ENCODE data around the gene PDX1. TPM values are rescaled to one million over a fixed set of nuclear protein-coding genes. Genes with fewer than 3 reads are reported as not detected.

The PDX1 gene
- polyA plus RNA-seq = not detected

DNA sequence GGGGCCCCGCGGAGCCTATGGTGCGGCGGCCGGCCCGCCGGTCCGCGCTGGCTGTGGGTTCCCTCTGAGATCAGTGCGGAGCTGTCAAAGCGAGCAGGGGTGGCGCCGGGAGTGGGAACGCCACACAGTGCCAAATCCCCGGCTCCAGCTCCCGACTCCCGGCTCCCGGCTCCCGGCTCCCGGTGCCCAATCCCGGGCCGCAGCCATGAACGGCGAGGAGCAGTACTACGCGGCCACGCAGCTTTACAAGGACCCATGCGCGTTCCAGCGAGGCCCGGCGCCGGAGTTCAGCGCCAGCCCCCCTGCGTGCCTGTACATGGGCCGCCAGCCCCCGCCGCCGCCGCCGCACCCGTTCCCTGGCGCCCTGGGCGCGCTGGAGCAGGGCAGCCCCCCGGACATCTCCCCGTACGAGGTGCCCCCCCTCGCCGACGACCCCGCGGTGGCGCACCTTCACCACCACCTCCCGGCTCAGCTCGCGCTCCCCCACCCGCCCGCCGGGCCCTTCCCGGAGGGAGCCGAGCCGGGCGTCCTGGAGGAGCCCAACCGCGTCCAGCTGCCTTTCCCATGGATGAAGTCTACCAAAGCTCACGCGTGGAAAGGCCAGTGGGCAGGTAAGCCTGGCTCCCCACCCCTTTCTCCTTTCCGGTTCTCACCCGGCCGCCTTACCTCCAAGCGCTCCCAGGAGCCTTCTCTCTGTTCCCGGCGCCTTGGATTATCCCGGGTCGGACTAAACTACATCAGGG is at the start of gene PDX1:
Gene PDX1, plus strand, starts transcription at position 67 of the 743 bp plus-strand sequence. Its CDS starts 139 bp downstream, at position 206.
- no peaks in the 10 kb centered on the region for H3K36me3 Mint-ChIP-seq
- peak within 1 kb of the TSS; percentile 65 to 89 (median 81) for H3K4me3 Mint-ChIP-seq
- peak within 1 kb of the TSS; percentile 16 to 96 (median 89) for H3K27ac Mint-ChIP-seq
- peaks cover 0 to 5% (median 3%) of the 10 kb centered on the region in 3 donors for H3K9me3 Mint-ChIP-seq
- H3K4me1 Mint-ChIP-seq = peaks cover 8 to 24% (median 18%) of the 10 kb centered on the region in 3 donors
- H3K27me3 Mint-ChIP-seq = peaks cover 58% of the 10 kb centered on the region

DNA sequence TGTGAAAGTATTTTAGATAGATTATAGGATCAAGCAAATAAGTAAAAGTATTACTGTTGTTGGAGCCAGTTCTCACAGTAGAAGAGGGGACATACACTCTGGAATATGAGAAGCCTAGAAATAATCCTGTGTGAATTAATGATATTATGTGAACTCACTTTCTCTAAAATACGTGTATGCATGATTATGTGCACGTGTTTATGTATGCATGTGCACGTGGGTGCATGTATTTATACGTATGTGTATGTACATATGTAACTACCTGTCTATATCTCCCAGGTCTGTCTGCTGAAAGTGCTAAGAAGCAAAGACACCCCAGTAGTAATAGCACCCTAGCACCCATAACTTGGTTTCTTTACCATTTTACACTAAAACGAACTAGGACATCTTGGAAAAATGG is 41.5 kb upstream of the PDX1 start:
- Mint-ChIP-seq H3K4me3 (no peak overlapping the region), H3K27me3 (peaks cover 29% of the 10 kb centered on the region), H3K27ac (no peak overlapping the region), H3K9me3 (peaks cover 0 to 3% (median 2%) of the 10 kb centered on the region in 3 donors), H3K36me3 (no peaks in the 10 kb centered on the region), H3K4me1 (no peaks in the 10 kb centered on the region)

DNA sequence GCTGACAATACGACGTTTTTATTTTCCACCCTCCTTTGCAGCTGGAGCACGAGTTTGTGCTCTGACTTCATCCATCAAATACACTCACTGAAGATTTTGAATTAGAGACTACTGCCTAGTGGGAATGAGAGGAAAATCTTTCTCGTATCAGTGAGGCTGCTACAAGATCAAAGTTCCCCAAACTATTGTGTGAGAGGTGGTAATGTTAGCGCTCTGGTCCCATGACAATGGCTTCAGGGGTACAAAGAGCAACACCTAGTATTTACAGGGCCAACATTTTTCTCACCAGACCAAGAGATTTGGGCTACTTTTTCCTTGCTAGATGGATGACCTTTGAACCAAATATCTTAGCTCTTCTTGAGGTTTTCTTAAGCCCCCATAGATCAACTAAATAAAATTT is 30.3 kb upstream of the PDX1 start:
- H3K27ac Mint-ChIP-seq = no peak overlapping the region
- peaks cover 2% of the 10 kb centered on the region for H3K36me3 Mint-ChIP-seq
- H3K27me3 Mint-ChIP-seq = peaks cover 8% of the 10 kb centered on the region

DNA sequence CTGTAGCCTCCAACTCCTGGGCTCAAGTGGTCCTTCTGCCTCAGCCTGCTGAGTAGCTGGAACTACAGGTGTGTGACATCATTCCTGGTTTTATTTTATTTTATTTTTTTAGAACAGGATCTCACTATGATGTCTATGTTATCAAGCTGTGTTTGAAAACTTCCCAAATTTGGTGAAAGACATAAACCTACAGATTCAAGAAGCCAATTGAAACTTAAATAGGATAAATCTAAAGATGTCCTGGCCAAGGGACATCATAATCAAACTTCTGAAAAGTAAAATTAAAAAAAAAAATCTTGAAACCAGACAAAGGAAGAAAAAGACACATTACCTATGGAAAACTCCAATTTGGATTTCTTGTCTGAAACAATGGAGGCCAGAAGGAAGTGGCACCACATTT is 23.1 kb upstream of the PDX1 start:
- Mint-ChIP-seq H3K27ac (no peak overlapping the region), H3K4me1 (peaks cover 0 to 1% (median 0%) of the 10 kb centered on the region in 3 donors)

More for the DNA sequence above, 30.3 kb upstream of the PDX1 start:
- H3K4me3 Mint-ChIP-seq = no peak overlapping the region
- H3K4me1 Mint-ChIP-seq = no peaks in the 10 kb centered on the region
- peaks cover 2 to 22% (median 11%) of the 10 kb centered on the region in 3 donors for H3K9me3 Mint-ChIP-seq

DNA sequence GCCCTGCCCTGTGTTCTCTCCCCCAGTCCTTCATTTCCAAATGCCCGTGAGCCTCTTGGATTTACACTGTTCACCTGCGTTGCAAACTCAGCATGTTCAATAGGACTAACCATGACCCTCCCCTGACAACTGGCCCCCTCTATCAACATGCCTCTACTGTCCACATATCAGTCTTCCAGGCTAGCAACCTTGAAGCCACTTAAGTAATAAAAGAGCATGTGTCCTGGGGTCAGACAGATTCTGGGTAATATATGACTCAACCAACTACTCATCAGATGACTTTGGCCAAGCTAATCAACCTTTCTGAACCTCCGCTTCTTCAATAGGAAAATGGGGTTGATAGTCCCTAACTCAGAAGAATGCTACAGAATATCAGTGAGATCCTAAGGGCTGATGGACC is 15.1 kb upstream of the PDX1 start:
- no peak overlapping the region for H3K4me3 Mint-ChIP-seq
- no peak overlapping the region for H3K27ac Mint-ChIP-seq

More for the DNA sequence above, 23.1 kb upstream of the PDX1 start:
- peaks cover 4% of the 10 kb centered on the region for H3K36me3 Mint-ChIP-seq
- H3K27me3 Mint-ChIP-seq = peaks cover 31% of the 10 kb centered on the region
- no peak overlapping the region for H3K4me3 Mint-ChIP-seq
- peaks cover 2 to 17% (median 17%) of the 10 kb centered on the region in 3 donors for H3K9me3 Mint-ChIP-seq

DNA sequence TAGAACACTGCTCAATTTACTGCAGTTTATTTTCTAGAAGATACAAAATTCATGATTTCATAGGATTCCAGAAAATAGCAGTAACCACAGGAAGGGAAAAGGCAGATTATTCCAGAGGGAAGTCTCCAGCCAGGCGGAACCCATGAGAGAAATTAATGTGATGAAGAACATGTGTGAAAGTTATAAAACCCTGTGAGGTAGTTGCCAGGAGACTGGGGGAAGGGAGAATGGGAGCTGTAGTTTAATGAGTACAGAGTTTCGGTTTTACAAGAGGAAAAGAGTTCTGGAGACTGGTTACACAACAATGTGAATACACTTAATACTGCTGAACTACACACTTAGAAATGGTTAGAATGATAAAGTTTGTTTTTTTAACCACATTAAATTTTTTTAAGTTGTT is 14.2 kb upstream of the PDX1 start:
- no peaks in the 10 kb centered on the region for H3K9me3 Mint-ChIP-seq
- no peak overlapping the region for H3K27ac Mint-ChIP-seq
- H3K27me3 Mint-ChIP-seq = peaks cover 43% of the 10 kb centered on the region
- no peak overlapping the region for H3K4me3 Mint-ChIP-seq
- no peaks in the 10 kb centered on the region for H3K36me3 Mint-ChIP-seq
- peaks cover 0 to 3% (median 0%) of the 10 kb centered on the region in 3 donors for H3K4me1 Mint-ChIP-seq

More for the DNA sequence above, 15.1 kb upstream of the PDX1 start:
- peaks cover 0 to 2% (median 0%) of the 10 kb centered on the region in 3 donors for H3K9me3 Mint-ChIP-seq
- peaks cover 0 to 3% (median 0%) of the 10 kb centered on the region in 3 donors for H3K4me1 Mint-ChIP-seq
- H3K27me3 Mint-ChIP-seq = peaks cover 46% of the 10 kb centered on the region
- no peaks in the 10 kb centered on the region for H3K36me3 Mint-ChIP-seq

DNA sequence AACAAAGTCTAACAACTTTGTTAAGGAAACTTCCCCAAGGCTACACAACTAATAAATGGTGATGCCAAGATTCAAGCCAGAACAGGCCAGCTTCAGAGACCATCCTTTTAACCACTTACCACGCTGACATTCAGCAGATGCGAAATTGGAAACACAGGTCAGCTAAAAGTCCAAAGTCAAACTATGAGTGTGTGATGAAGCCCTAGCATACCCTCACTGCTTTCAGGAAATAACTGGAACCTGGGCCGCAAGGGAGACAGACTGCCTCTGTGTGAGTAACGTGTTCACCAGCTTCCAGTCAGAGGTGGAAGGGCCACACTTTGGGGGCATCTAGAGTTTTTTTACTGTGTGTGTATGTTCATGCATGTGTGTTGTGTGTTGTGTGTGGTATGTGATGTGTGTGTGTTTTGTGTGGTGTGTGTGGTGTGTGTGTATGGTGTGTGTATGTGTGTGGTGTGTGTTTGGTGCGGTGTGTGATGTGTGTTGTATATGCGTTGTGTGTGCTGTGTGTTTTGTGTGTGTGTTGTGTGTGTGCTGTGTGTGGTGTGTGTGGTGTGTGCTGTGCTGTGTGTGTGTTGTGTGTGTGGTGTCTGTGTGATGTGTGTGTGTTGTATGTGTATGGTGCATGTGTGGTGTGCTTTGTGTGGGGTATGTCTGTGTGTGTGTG is 12.5 kb upstream of the PDX1 start:
- no peaks in the 10 kb centered on the region for H3K9me3 Mint-ChIP-seq
- H3K27me3 Mint-ChIP-seq = peaks cover 43% of the 10 kb centered on the region
- H3K27ac Mint-ChIP-seq = no peak overlapping the region
- H3K4me1 Mint-ChIP-seq = peaks cover 0 to 2% (median 0%) of the 10 kb centered on the region in 3 donors
- H3K36me3 Mint-ChIP-seq = no peaks in the 10 kb centered on the region
- no peak overlapping the region for H3K4me3 Mint-ChIP-seq

DNA sequence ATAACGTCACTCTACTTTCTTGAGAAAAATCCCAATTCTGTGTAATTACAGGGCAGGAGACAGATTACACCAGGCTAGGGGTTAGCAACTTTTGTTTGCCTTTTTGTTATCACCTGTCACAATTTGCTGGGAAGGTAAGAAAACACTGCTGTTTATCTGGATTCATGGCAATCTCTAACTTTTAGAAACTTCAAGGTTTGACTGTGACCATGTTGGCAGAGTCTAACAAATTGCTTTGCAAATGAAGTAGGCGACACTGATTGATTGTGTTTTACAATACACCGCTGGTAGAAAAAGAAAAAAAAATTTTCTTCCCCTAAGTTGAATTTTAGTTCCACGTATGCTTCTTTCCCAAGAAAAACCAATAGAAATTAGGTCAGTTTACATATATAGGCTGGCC is 10.4 kb upstream of the PDX1 start:
- H3K27ac Mint-ChIP-seq = no peak overlapping the region
- H3K4me1 Mint-ChIP-seq = peaks cover 0 to 2% (median 0%) of the 10 kb centered on the region in 3 donors
- no peaks in the 10 kb centered on the region for H3K36me3 Mint-ChIP-seq
- H3K4me3 Mint-ChIP-seq = no peak overlapping the region
- no peaks in the 10 kb centered on the region for H3K9me3 Mint-ChIP-seq
- H3K27me3 Mint-ChIP-seq = peaks cover 38% of the 10 kb centered on the region

DNA sequence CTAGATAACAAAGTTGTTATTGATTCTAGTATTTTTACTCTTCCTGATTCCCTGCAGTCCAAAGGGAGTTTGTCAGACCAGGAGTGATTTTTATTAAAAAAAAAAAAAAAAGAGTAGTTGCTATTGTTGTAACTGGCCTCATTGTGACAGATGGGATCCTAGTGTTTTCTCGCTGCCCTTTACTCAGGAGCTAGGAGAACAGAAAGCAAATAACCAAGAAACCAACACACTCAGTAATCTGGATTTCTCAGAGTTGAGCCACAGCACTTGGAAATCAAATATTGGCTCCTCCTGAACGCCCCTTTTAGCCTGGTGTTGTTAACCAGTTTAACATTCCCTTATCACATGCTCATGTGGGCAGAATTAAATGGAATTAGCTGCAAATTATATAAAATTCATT is 8.3 kb upstream of the PDX1 start:
- Mint-ChIP-seq H3K4me3 (no peak overlapping the region), H3K9me3 (no peaks in the 10 kb centered on the region), H3K27me3 (peaks cover 40% of the 10 kb centered on the region), H3K36me3 (no peaks in the 10 kb centered on the region), H3K27ac (no peak overlapping the region), H3K4me1 (peaks cover 0 to 2% (median 0%) of the 10 kb centered on the region in 3 donors)

DNA sequence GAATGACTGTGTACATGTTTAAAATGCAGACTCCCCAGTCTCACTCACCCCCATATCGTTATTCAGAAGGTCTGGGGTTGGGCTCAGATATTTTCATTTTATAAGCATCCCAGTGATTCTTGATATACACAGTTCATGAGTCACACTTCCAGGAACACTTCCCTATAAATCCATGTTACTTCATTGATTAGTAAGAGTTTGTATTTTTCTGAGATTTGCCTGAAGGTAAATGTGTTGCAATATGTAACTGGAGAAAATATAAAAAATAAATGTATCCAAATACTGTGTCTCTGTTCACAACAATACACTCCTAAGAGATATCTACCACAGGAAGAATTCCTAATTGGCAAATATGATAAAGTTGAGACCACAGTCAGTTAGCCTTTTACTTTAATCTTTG is 6.6 kb upstream of the PDX1 start:
- Mint-ChIP-seq H3K27ac (no peak overlapping the region), H3K36me3 (no peaks in the 10 kb centered on the region), H3K27me3 (peaks cover 43% of the 10 kb centered on the region), H3K9me3 (no peaks in the 10 kb centered on the region), H3K4me1 (peaks cover under 1 to 8% (median 7%) of the 10 kb centered on the region in 3 donors), H3K4me3 (no peak overlapping the region)

DNA sequence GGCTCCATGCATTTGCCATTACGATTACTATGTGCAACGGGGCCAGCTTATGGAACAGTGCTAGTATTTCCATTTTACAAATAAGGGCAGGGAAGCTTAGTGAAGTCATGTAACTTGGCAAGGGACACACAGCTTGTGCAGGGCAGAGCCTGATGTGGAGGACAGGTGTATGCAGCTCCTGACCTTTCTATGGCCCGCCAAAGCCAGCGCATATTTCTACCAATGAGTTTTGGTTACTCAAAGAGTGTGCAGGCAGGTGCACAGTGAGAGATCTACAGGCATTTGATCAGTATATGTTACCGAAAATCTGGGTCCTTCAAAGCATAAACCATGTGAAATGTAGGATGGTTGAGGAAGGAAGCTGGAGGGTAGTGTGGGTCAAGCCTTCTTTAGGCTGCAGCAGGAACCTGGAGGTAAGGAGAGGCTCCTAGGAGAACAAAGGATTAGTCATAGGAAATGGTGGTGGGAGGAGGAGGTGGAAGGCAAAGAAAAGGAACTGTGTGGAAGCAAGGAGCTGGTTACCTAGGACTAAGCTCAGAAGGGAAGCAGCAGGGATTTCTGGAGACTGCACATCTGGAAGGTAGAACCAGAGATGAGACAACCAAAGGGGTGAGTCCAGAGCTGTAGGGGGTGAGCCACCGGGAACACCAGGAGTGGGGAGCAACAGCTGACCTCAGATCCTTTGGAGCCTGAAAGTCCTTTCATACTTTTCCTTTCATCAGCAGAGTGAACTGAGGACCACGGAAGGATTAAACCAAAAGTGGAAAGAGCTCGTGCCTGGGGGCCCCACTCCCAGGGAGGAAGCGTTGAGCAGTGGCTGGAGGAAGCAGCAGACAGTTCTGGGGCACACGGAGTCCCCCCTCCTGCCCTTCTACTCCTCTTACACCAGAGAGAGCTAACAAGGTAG is 4.2 kb upstream of the PDX1 start:
- Mint-ChIP-seq H3K27ac (peak overlapping the region in 1 of 3 donors; percentile 39), H3K9me3 (no peaks in the 10 kb centered on the region), H3K4me3 (peak overlapping the region in 1 of 4 donors; percentile 4), H3K27me3 (peaks cover 50% of the 10 kb centered on the region), H3K4me1 (peaks cover 5 to 11% (median 10%) of the 10 kb centered on the region in 3 donors), H3K36me3 (no peaks in the 10 kb centered on the region)

DNA sequence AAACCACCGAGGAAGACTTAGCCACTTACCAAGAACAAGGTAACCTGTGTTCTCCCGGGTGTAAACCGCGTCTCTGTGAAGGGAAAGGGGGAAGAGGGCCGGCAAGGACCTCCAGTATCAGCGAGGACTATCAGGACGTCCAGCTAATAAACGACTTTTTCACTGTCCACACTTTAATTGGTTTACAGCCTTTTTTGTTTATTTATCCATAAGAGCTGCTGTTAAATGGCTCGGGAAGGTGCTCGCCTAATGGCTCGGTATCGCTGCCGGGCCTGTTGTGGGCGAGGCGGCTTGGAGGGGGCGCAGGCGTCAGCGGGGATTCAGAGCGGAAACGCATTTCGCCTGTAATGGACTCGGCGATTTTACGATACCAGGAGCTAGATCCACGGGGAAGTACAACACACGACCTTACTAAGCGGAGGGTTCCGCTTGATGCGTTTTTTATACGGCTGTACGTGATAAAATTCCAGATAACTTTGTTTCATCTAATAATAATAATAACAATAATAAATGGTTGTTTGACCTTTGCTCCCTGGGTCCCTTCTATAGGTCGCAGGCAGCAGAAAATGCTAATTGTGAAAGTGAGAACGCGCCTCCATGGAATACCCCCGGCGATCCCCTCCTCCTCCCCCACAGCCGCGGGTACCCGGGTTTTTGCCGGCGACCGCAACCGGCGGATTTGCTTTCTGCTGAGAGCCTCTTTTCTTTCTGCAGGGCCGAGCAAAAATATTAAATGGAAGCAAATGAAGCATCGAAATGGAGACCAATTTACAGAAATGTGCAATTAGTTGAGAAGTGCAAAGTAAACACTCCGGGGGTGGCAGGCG is 2.5 kb upstream of the PDX1 start:
- no peaks in the 10 kb centered on the region for H3K36me3 Mint-ChIP-seq
- peak overlapping the region; percentile 67 to 94 (median 91) for H3K27ac Mint-ChIP-seq
- no peaks in the 10 kb centered on the region for H3K9me3 Mint-ChIP-seq
- peak overlapping the region; percentile 35 to 85 (median 74) for H3K4me3 Mint-ChIP-seq
- H3K27me3 Mint-ChIP-seq = peaks cover 49% of the 10 kb centered on the region
- H3K4me1 Mint-ChIP-seq = peaks cover 6 to 16% (median 14%) of the 10 kb centered on the region in 3 donors

DNA sequence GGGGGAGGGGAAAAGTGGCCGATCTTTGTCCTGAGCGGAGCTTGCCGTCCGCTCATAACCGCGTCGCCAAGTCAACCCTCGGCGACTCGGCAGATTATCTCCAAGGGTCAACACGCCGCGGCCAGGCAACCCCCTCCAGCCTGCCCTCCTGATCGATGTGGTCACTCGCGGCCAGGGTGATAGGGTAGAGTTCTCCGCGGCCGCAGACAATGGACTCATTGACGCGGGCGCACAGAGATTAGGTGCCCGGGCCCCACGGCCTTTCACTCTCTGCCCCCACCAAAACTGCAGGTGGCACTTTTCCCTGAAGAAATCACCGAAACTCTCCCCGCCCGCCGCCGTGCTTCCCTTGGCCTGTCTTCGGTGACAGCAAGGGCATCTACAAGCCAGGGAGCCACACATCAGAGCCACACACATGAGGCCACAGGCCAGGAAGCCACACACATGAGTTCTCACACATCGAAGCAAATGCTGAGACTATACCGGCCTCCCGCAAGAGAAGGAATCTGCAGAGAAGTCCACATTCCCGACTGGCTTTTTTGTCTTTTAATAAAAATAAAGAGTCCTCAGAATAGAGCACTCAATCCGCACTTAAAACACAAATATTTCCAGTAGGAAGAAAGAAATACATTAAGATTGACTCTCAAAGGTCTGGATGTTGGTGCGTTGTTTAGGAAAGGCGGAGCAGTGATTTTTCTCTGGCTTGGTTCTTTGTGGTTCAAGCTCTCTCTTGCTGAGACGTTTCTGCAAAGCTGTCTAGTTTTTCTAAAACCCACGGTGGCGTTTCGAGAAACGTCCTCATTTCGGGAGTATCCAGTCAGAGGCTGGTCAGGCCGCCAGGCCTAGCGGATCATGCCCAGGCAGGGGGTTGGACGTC is 1.5 kb upstream of the PDX1 start:
- H3K27me3 Mint-ChIP-seq = peaks cover 55% of the 10 kb centered on the region
- peak overlapping the region in 3 of 4 donors; percentile 62 to 78 (median 72) for H3K4me3 Mint-ChIP-seq
- H3K27ac Mint-ChIP-seq = peak overlapping the region; percentile 88 to 94 (median 91)
- H3K36me3 Mint-ChIP-seq = no peaks in the 10 kb centered on the region
- H3K4me1 Mint-ChIP-seq = peaks cover 6 to 16% (median 16%) of the 10 kb centered on the region in 3 donors
- peaks cover 0 to 2% (median 0%) of the 10 kb centered on the region in 3 donors for H3K9me3 Mint-ChIP-seq

Measured in IgD-negative memory B cell (primary cell).